GM12873 (cell line): ENCODE measurements around the gene TMEM154.

ENCODE experiments used
- TF ChIP-seq, protein P1 (sequence below): IDR thresholded peaks from 2 replicates; pipeline ENCODE4 v1.5.1; 2012; ENCODE audit warnings: low read depth, mild to moderate bottlenecking, moderate library complexity, low read length, control low read depth; ENCODE audit not compliant: insufficient read depth; ENCODE audit errors: missing control alignments

Gene TMEM154

DNA sequence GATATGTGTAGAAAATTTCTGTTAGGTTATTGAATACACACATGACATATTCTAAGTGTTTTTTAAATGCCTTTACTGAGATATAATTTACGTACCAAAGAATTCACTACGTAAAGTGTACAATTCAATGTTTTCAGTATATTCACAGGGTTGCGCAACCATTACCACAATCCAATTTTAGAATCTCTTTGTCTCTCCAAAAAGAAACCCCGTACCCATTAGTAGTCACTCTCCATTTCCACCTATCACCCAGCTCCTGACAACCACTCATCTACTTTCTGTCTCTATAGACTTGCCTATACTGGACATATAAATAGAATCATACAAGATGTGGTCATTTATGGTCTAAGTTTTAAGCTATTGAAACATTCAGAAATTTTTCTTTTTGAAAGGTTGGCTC, 90.9 kb downstream of the TMEM154 start:
- TF ChIP-seq, protein P1, sequence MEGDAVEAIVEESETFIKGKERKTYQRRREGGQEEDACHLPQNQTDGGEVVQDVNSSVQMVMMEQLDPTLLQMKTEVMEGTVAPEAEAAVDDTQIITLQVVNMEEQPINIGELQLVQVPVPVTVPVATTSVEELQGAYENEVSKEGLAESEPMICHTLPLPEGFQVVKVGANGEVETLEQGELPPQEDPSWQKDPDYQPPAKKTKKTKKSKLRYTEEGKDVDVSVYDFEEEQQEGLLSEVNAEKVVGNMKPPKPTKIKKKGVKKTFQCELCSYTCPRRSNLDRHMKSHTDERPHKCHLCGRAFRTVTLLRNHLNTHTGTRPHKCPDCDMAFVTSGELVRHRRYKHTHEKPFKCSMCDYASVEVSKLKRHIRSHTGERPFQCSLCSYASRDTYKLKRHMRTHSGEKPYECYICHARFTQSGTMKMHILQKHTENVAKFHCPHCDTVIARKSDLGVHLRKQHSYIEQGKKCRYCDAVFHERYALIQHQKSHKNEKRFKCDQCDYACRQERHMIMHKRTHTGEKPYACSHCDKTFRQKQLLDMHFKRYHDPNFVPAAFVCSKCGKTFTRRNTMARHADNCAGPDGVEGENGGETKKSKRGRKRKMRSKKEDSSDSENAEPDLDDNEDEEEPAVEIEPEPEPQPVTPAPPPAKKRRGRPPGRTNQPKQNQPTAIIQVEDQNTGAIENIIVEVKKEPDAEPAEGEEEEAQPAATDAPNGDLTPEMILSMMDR, result no peak

DNA sequence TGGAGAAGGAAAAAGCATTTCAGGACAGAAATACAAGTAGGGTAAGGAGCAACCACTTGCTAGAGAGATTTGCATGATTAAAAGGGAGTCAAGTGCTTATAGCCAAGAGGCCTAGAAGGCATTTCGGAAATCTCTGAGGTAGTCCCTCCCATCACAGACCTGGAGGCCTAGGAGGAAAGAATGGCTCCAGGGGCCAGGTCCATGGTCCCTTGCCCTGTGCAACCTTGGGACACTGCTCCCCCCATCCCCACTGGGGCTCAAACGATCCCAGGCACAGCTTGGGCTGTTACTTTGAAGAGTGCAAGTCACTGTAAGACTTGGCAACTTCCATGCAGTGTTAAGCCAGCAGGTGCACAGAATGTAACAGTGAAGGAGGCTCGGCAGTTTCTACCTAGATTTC, 92.7 kb downstream of the TMEM154 start:
- TF ChIP-seq, protein P1, result no peak

DNA sequence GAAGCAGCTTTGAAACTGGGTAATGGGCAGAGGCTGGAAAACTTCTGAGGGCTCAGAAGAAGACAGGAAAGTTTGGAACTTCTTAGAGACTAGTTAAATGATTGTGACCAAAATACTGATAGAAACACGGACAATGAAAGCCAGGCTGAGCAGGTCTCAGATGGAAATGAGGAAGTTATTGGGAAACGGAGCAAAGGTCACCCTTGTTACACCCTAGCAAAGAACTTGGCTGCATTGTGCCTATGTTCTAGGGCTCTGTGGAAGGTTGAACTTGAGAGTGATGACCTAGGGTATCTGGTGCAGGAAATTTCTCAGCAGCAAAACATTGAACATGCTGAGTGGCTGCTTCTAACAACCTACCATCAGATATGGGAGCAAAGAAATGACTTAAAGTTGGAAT, 93.1 kb downstream of the TMEM154 start:
- TF ChIP-seq, protein P1, result no peak

DNA sequence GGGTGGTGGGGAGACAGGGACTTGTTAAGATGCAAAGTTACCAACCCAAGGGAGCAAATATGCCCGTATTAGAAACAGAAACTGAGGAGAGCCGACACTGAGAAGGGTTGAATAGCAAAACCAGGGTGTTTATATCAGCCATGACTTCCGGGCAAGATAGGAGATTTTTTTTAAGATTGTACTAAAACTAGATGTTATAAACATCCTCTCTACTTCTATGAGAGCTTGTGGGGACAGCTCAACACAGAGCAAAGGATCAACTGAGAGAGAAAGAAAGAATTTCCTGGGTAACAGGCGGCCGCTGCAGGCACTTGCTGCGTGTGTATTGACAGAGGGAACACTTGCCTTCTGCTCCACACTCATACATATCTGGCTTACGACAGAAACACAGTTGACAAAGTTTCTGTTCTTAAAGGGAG, 94.8 kb downstream of the TMEM154 start:
- TF ChIP-seq, protein P1, result no peak

DNA sequence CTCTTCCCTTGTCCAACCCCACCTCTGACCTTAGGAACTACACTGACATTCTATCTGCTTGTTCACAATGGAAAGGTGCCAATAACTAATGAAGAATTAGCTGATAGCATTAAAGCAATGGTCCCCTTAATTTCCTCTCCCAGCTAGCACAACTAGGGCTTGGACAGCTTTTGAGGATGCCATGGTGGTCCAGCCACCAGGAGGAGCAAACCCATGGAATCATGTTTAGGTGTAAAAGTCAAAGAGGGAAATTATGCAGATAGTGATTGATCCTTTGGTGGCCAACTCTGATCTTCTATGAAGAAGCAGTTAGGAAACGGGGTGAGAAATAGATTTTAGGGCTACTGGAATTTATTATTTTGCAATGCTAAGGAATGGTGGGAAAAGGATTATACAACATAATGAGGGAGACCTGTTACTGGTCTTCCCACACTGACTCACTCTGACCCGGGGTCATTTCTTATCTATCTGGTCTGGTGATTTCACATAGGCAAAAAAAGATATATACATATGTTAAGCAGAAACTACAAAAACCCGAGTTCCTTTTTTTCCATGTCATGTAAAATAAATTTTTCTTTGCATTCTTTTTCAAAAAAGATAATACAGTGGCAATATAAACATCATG, 98.1 kb downstream of the TMEM154 start:
- TF ChIP-seq, protein P1, result no peak

DNA sequence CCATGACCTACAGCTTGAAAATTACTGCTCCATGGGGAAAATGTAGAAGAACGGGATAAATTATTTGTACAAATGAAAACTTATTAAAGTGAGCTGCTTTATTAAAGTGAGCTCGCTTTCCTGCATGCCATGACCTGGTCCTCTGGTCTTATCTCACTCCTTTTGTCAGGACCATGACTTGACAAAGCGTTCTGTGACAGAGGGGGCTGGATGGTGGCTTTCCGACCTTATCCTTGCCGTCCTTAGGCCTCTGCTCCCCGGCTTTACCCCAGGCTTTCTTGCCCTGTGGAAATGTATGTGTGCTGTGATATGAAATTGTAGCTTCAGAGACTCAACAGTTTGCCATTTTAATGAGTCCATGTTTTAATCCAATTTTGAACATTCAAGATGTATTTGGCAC, 99.9 kb downstream of the TMEM154 start:
- TF ChIP-seq, protein P1, result no peak

DNA sequence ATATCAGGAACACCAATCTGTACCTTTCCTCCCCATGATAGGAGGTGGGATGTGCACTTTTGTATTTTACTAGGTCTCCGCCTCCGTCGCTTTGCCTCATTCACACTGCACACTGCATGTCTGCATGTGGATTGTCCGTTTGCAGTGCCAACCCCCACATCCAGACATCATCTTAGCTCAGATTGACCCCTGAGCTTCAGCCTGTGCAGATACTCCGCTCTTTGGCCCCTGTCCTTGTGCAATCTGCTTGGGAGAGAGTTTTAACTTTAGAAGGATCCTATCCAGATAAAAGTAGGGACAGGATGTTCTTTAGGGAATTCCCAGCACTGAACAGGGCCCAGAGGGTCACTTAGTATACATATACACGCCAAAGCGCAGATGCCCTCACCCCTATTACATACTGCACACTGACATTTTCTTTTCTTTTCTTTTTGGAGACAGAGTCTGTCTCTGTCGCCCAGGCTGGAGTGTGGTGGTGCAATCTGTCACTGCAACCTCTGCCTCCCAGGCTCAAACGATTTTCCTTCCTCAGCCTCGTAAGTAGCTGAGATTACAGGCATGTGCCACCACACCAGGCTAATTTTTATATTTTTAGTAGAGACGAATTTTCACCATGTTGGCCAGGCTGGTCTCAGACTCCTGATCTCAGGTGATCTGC, 100.6 kb downstream of the TMEM154 start:
- TF ChIP-seq, protein P1, result no peak
